Natural killer cell treated with Interleukin-12 subunit alpha and Interleukin-12 subunit beta and Interleukin-15 and Interleukin-18, amount 100 ng/mL, for 72 hours (primary cell): ENCODE results near the gene RPTOR. TPM values are rescaled to one million over a fixed set of nuclear protein-coding genes. Genes with fewer than 3 reads are reported as not detected.
"Not testable (repeated sequence)": the region's sequence is repeated elsewhere in the genome, so short reads cannot be mapped to it uniquely, and the experiment has no call there.

Experiments used
- ATAC-seq, 2 donors: fragments of 150-1000 bp; cut with Tn5 transposase in 1 of 2; sonication (Bioruptor Pico), chemical (Tn5 transposase) in 1 of 2; 2 replicates each; pipeline ENCODE4 v1.10.0; 2021
- DNase-seq: peaks from one replicate; pipeline ENCODE4 v3.0.0; 2022; ENCODE audit warnings: low spot score
- H3K27ac Mint-ChIP-seq, 2 donors: 1 replicate in 1 of 2; 2 replicates in 1 of 2; pipeline ENCODE4 v1.8.0; 2022; ENCODE audit warnings: mixed read lengths in 2 of 2, mild to moderate bottlenecking in 1 of 2, moderate library complexity in 1 of 2
- H3K27me3 Mint-ChIP-seq, 2 donors: 1 replicate in 1 of 2; 2 replicates in 1 of 2; pipeline ENCODE4 v1.8.0; 2022; ENCODE audit warnings: mixed read lengths in 2 of 2
- H3K36me3 Mint-ChIP-seq: one replicate; pipeline ENCODE4 v1.8.0; 2022; ENCODE audit warnings: mixed read lengths
- H3K4me1 Mint-ChIP-seq, 2 donors: 1 replicate in 1 of 2; 2 replicates in 1 of 2; pipeline ENCODE4 v1.8.0; 2022; ENCODE audit warnings: low read depth in 2 of 2, mixed read lengths in 2 of 2, mild to moderate bottlenecking in 1 of 2
- H3K4me3 Mint-ChIP-seq: one replicate; pipeline ENCODE4 v1.8.0; 2022; ENCODE audit warnings: mixed read lengths
- H3K9me3 Mint-ChIP-seq: 2 replicates; pipeline ENCODE4 v1.8.0; 2022; ENCODE audit warnings: mixed read lengths
- total RNA-seq, 2 donors: library from RNA; stranded (reverse); gene quantifications; one replicate each; pipeline ENCODE4 v1.2.3, GENCODE V29; 2022

The RPTOR gene
- total RNA-seq, 2 donors from 2014 or later: 44.1 to 92.4 TPM

DNA sequence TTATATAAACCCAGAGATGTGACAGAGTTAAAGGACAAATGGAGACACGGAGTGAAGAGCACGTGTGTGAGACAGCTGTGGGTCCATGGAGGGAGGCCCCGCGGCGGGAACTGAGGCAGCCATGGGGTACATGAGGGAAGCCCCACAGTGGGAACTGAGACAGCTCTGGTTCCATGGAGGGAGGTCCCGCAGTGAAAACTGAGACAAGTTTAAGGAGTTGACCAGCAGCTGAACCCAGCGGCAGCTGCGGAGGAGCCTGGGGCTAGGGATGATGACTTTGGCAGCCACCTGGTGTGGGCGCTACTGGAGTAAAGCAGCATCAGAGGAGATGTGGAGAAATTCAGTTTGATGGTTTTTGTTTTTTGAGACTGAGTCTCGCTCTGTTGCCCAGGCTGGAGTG, 185.1 kb downstream of the RPTOR start:
- ATAC-seq: no peak

GRCh38 chr17:80730739-80731138, 186.1 kb downstream of the RPTOR start:
- ATAC-seq (no peak), DNase-seq (no peak)
- H3K27ac Mint-ChIP-seq: peak overlapping the region; percentile 54 to 77
- peaks cover 10 to 20% of the 10 kb centered on the region in 2 donors for H3K4me1 Mint-ChIP-seq
- H3K27me3 Mint-ChIP-seq: no peaks in the 10 kb centered on the region
- no peaks in the 10 kb centered on the region for H3K9me3 Mint-ChIP-seq
- H3K4me3 Mint-ChIP-seq: peak overlapping the region; percentile 43
- no peaks in the 10 kb centered on the region for H3K36me3 Mint-ChIP-seq

More for the DNA sequence above, 185.1 kb downstream of the RPTOR start:
- Mint-ChIP-seq H3K4me1 (peaks cover 10 to 22% of the 10 kb centered on the region in 2 donors), H3K4me3 (no peak overlapping the region), H3K9me3 (no peaks in the 10 kb centered on the region), H3K27me3 (no peaks in the 10 kb centered on the region), H3K27ac (peak overlapping the region; percentile 24 to 76), H3K36me3 (no peaks in the 10 kb centered on the region)
- DNase-seq: no peak

- H3K4me3 Mint-ChIP-seq: peak overlapping the region; percentile 43
- H3K36me3 Mint-ChIP-seq: no peaks in the 10 kb centered on the region
- H3K9me3 Mint-ChIP-seq: no peaks in the 10 kb centered on the region
- no peak for ATAC-seq
- no peak for DNase-seq
- H3K4me1 Mint-ChIP-seq: peaks cover 10 to 19% of the 10 kb centered on the region in 2 donors
- H3K27ac Mint-ChIP-seq: peak overlapping the region; percentile 54 to 77
- H3K27me3 Mint-ChIP-seq: no peaks in the 10 kb centered on the region
Measured at GRCh38 chr17:80731323-80731722, 186.7 kb downstream of the RPTOR start.

DNA sequence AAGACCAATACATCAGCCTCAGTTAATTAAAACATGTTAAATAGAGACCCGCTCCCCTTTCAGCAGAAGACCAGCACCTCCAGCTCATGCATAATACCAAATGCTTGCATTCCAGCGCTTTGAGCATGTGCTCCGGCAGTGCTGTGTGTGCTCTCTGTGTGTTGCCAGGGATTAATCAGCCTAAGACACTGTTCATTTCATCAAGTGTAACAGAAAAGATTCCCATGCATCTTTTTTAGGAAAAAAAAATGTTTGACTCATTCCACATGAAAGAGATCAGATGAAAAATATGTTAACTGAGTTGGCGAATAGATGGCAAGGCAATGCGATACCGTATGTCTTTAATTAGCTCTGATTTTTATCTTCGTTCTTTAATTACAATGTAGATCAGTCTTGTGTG, 187.6 kb downstream of the RPTOR start:
- no peak for ATAC-seq
- no peaks in the 10 kb centered on the region for H3K36me3 Mint-ChIP-seq
- no peaks in the 10 kb centered on the region for H3K9me3 Mint-ChIP-seq
- H3K27me3 Mint-ChIP-seq: no peaks in the 10 kb centered on the region
- no peak overlapping the region for H3K4me3 Mint-ChIP-seq
- H3K27ac Mint-ChIP-seq: no peak overlapping the region
- no peak for DNase-seq
- peaks cover 10 to 11% of the 10 kb centered on the region in 2 donors for H3K4me1 Mint-ChIP-seq

DNA sequence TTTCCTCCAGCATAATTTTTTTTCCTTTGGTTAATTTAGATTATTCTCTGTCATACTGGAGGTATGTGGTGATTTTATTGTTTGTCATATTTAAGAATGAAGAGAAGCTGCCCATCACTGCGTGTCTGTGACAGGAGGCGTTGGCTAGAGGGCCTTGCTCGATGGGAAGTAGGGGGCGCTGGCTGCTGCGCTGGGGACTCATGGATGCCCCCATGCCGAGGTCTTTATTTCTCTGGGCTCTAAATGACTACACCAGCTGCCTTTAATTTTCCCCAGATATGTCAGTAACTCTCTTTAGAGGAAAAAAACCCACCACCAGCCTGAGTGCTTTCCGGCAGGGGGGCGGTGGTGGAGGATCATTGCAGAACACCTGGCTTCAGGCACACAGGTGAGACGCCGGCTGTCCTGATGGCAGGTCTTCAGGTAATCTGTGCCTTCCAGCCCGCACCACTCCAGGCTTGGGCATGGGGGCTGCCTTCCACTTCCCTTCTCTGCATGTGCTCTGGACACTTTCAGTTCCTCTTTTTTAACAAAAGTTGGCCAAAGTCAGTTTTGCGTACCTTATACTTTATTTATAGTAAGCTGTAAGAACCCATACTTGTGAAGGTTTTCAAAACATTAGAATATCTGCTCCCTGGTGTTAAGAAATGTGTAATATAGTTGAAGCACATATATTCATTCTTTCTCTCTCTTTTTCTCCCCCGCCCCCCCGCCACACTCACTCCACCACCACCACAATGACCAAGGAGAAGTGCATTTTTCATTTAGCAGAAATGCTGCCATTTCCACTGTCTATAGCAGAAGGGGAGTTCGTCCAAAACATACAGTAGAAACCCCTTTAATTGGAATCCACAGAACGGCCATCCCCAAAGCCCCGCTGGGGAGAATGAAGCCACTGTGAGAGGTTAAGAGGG, 192.7 kb downstream of the RPTOR start:
- H3K36me3 Mint-ChIP-seq: peaks cover 15% of the 10 kb centered on the region
- H3K4me3 Mint-ChIP-seq: no peak overlapping the region
- DNase-seq (no peak), ATAC-seq (no peak)
- no peaks in the 10 kb centered on the region for H3K27me3 Mint-ChIP-seq
- H3K4me1 Mint-ChIP-seq: peaks cover 18 to 20% of the 10 kb centered on the region in 2 donors
- no peaks in the 10 kb centered on the region for H3K9me3 Mint-ChIP-seq
- H3K27ac Mint-ChIP-seq: no peak overlapping the region

- Mint-ChIP-seq H3K4me1 (peaks cover 18 to 22% of the 10 kb centered on the region in 2 donors), H3K4me3 (peak overlapping the region; percentile 18), H3K36me3 (peaks cover 15% of the 10 kb centered on the region), H3K27ac (no peak overlapping the region), H3K9me3 (no peaks in the 10 kb centered on the region), H3K27me3 (no peaks in the 10 kb centered on the region)
- ATAC-seq: peak; percentile 43 to 68
- DNase-seq: no peak
Measured at GRCh38 chr17:80738020-80738808, 193.6 kb downstream of the RPTOR start.

DNA sequence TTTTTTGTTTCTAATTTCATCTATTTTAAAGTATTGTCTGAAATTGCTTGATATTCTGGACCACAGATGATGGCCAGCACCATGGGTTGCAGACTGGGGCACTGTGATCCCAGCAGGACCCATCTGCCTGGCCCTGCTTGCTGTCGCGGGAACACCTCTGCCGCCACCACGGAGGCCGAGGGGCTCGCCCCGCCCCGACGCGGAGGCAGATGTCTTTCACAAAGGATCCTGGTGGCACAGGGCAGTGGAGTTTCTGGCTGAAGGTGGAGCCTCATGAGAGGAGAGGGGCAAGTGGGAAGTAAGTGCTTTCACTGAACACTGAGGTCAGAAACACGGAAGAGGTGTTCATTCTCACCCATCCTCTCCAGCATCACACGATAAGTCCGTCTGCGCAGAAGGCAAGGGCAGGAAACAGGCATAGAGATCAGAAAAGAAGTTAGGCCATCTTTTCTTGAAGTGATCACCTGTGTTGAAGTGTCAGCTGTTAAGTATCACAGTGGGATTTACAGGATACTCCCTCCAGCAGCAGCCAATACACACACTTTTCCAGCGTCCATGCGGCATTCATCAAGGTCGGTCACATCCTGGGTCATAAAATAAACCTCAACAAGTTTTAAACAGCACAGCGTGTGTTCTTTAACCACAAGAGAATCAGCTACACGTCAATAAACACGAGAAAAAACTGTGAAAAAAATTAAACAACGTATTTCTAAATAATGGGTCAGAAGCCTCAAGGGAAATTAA, 194.5 kb downstream of the RPTOR start:
- H3K36me3 Mint-ChIP-seq: peaks cover 15% of the 10 kb centered on the region
- H3K27ac Mint-ChIP-seq: peak overlapping the region; percentile 77 to 84
- no peaks in the 10 kb centered on the region for H3K9me3 Mint-ChIP-seq
- DNase-seq (no peak), ATAC-seq (peak in 1 of 2 donors; percentile 37)
- no peaks in the 10 kb centered on the region for H3K27me3 Mint-ChIP-seq
- peaks cover 18 to 24% of the 10 kb centered on the region in 2 donors for H3K4me1 Mint-ChIP-seq
- H3K4me3 Mint-ChIP-seq: peak overlapping the region; percentile 67

DNA sequence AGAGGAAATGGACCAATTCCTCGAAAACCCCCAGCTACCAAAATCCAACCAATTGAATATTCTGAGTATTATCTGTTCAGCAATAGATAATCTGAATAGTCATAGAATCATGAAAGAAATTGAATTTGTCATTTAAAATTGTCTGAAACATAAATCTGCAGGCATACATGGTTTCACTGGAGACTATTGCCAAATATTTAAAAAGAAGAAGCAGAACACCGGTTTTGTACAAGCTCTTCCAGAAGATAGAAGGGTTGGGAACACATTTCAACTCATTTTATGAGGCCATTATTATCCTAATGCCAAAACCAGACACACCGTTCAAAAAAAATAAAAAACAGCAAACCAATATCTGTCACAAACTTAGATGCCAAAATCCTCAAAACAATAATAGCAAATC, 195.5 kb downstream of the RPTOR start:
- Mint-ChIP-seq H3K27ac (peak overlapping the region; percentile 77 to 84), H3K4me1 (peaks cover 18 to 24% of the 10 kb centered on the region in 2 donors), H3K4me3 (no peak overlapping the region), H3K27me3 (no peaks in the 10 kb centered on the region), H3K9me3 (no peaks in the 10 kb centered on the region), H3K36me3 (peaks cover 15% of the 10 kb centered on the region)
- DNase-seq (no peak), ATAC-seq (no peak)

DNA sequence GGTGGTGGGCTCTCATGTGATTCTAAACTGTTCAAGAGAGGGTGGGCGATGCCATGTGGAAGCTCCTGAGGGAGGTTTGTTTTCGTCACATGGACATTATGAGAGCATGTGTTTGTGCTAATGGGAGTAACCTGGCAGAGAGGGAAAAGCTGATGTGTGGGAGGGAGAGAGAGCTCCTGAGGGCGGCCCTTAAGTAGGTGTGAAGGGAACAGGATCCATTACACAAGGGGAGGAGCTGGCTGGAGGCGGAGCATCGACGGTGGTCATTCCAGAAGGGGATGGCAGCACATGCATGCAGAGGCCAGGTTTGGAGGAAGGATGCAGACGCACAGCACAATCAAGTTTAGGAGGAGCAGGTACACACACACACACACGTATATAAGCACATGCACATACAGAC, 197.5 kb downstream of the RPTOR start:
- H3K4me3 Mint-ChIP-seq: no peak overlapping the region
- no peak overlapping the region for H3K27ac Mint-ChIP-seq
- peaks cover 15% of the 10 kb centered on the region for H3K36me3 Mint-ChIP-seq

GRCh38 chr17:80742581-80743180, 198.0 kb downstream of the RPTOR start:
- H3K9me3 Mint-ChIP-seq: no peaks in the 10 kb centered on the region
- H3K4me1 Mint-ChIP-seq: peaks cover 16 to 24% of the 10 kb centered on the region in 2 donors
- H3K4me3 Mint-ChIP-seq: no peak overlapping the region
- DNase-seq (no peak), ATAC-seq (peak; percentile 19 to 36)
- H3K27me3 Mint-ChIP-seq: no peaks in the 10 kb centered on the region
- H3K27ac Mint-ChIP-seq: peak overlapping the region in 1 of 2 donors; percentile 32
- H3K36me3 Mint-ChIP-seq: peaks cover 15% of the 10 kb centered on the region

More for the DNA sequence above, 197.5 kb downstream of the RPTOR start:
- peaks cover 18 to 24% of the 10 kb centered on the region in 2 donors for H3K4me1 Mint-ChIP-seq
- ATAC-seq (no peak), DNase-seq (no peak)
- H3K27me3 Mint-ChIP-seq: no peaks in the 10 kb centered on the region
- no peaks in the 10 kb centered on the region for H3K9me3 Mint-ChIP-seq

- no peaks in the 10 kb centered on the region for H3K9me3 Mint-ChIP-seq
- DNase-seq (no peak), ATAC-seq (no peak)
- H3K36me3 Mint-ChIP-seq: peaks cover 15% of the 10 kb centered on the region
- H3K4me3 Mint-ChIP-seq: no peak overlapping the region
- H3K4me1 Mint-ChIP-seq: peaks cover 13 to 22% of the 10 kb centered on the region in 2 donors
- peak overlapping the region in 1 of 2 donors; percentile 32 for H3K27ac Mint-ChIP-seq
- H3K27me3 Mint-ChIP-seq: no peaks in the 10 kb centered on the region
Measured at GRCh38 chr17:80743181-80743771, 198.6 kb downstream of the RPTOR start.

GRCh38 chr17:80743973-80744372, 199.3 kb downstream of the RPTOR start:
- H3K4me1 Mint-ChIP-seq: peaks cover 9 to 19% of the 10 kb centered on the region in 2 donors
- H3K36me3 Mint-ChIP-seq: peaks cover 15% of the 10 kb centered on the region
- H3K27ac Mint-ChIP-seq, H3K27me3 Mint-ChIP-seq, H3K4me3 Mint-ChIP-seq, DNase-seq, H3K9me3 Mint-ChIP-seq, ATAC-seq: not testable (repeated sequence)

DNA sequence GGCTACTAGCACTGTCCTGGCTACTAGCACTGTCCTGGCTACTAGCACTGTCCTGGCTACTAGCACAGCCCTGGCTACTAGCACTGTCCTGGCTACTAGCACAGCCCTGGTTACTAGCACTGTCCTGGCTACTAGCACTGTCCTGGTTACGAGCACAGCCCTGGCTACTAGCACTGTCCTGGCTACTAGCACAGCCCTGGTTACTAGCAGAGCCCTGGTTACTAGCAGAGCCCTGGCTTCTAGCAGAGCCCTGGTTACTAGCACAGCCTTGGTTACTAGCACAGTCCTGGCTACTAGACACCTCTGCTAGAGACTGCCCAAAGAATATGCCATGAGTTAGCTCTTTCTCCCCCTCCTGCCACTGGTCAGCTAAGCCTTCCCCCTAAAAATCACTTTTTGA, 200.1 kb downstream of the RPTOR start:
- H3K9me3 Mint-ChIP-seq, H3K4me3 Mint-ChIP-seq, H3K27me3 Mint-ChIP-seq, H3K36me3 Mint-ChIP-seq, ATAC-seq, H3K27ac Mint-ChIP-seq, DNase-seq: not testable (repeated sequence)
- peaks cover 3 to 11% of the 10 kb centered on the region in 2 donors for H3K4me1 Mint-ChIP-seq
